Measurements from ENCODE around the gene ABHD5. TPM values are rescaled to one million over a fixed set of nuclear protein-coding genes. Genes with fewer than 3 reads are reported as not detected.

The ABHD5 gene
- total RNA-seq, 1 experiment from 2014 or later = 10.5 TPM

- DNase-seq (ENCODE audit: low read depth, low spot score) (no peak), ATAC-seq (no peak)
- Histone ChIP-seq H3K36me3 (ENCODE audit: control insufficient read depth, insufficient read depth, low read length) (no peaks in the 10 kb centered on the region), H3K27ac (ENCODE audit: low read length) (no peak overlapping the region), H3K27me3 (ENCODE audit: control insufficient read depth, insufficient read depth, low read length) (no peaks in the 10 kb centered on the region), H3K9me3 (ENCODE audit: control insufficient read depth, insufficient read depth, low read depth, low read length) (no peaks in the 10 kb centered on the region), H3K4me1 (ENCODE audit: control insufficient read depth, insufficient read depth, low read length) (peaks cover 11% of the 10 kb centered on the region; the same call in 1 of the 2 replicates), H3K4me3 (ENCODE audit: low read depth in 2 of 2, low read length in 2 of 2) (no peak overlapping the region)
- no peak for TF ChIP-seq POLR2AphosphoS5 (IDR thresholded peaks at IDR 0.05; ENCODE audit: low read depth, low read length)
- TF ChIP-seq CTCF (IDR thresholded peaks at IDR 0.05) = no peak
- no peak for TF ChIP-seq TCF7L2 (IDR thresholded peaks at IDR 0.05; ENCODE audit: low read depth, low read length)
- no peak for TF ChIP-seq SIN3A (IDR thresholded peaks at IDR 0.05; ENCODE audit: borderline replicate concordance, insufficient read depth, low read depth, low read length)
- no peak for TF ChIP-seq REST (IDR thresholded peaks at IDR 0.05; ENCODE audit: insufficient read depth in 1 of 2, low read depth in 2 of 2, low read length in 1 of 2)
- intact Hi-C loops (cut with micrococcal nuclease; ENCODE audit: unreplicated experiment) (no loop called here), in situ Hi-C loops (cut with HindIII; ENCODE audit: low pct_unique_long_range_greater_than_20kb, low sequenced_read_pairs) (no loop called here)
- ChIA-PET POLR2A (no interaction called here), CTCF (no interaction called here)
- BruUV-seq (replicated peaks) = no TSS peak
Measured at GRCh38 chr3:43695443-43695842, 4.7 kb downstream of the ABHD5 start.

DNA sequence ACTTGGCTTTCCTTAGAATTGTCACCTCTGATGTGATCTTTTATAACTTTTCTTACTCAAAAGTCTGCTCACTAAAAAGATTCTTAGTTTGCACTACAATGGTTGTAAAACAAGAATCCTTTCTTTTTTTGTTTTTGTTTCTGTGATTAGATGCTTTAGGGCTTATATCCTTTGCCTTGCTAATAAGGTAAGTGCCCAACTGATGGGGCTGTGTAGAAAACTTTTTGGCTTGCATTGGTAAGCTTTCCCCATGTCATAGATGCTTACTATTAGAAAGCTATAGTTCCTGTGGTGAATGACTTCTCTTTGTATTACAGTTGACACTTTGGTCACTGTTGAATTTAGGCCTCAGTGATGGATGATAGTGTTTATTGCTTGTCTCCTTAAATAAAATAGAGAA lies 5.1 kb downstream of the ABHD5 start:
- intact Hi-C loops (cut with micrococcal nuclease; ENCODE audit: unreplicated experiment) (no loop called here), in situ Hi-C loops (cut with HindIII; ENCODE audit: low pct_unique_long_range_greater_than_20kb, low sequenced_read_pairs) (no loop called here)
- Histone ChIP-seq H3K4me1 (ENCODE audit: control insufficient read depth, insufficient read depth, low read length) (peaks cover 11% of the 10 kb centered on the region; the same call in 1 of the 2 replicates), H3K4me3 (ENCODE audit: low read depth in 2 of 2, low read length in 2 of 2) (no peak overlapping the region), H3K9me3 (ENCODE audit: control insufficient read depth, insufficient read depth, low read depth, low read length) (no peaks in the 10 kb centered on the region), H3K36me3 (ENCODE audit: control insufficient read depth, insufficient read depth, low read length) (no peaks in the 10 kb centered on the region), H3K27ac (ENCODE audit: low read length) (no peak overlapping the region), H3K27me3 (ENCODE audit: control insufficient read depth, insufficient read depth, low read length) (no peaks in the 10 kb centered on the region)
- TF ChIP-seq REST (IDR thresholded peaks at IDR 0.05; ENCODE audit: insufficient read depth in 1 of 2, low read depth in 2 of 2, low read length in 1 of 2) = no peak
- ChIA-PET POLR2A (no interaction called here), CTCF (no interaction called here)
- ATAC-seq = no peak
- BruUV-seq (replicated peaks) = no TSS peak
- DNase-seq (ENCODE audit: low read depth, low spot score) = no peak

Measured in Panc1 (cell line).